Activated CD8-positive, alpha-beta memory T cell treated with anti-CD3 and anti-CD28 coated beads, Interleukin-2, amount 50 U/mL, for 24 hours (primary cell): Measurements from ENCODE around the gene ALKBH6.
"Not testable (repeated sequence)": the region's sequence is repeated elsewhere in the genome, so short reads cannot be mapped to it uniquely, and the experiment has no call there.

Source experiments
- DNase-seq: peaks from one replicate; pipeline ENCODE4 v3.0.0-alpha.2; 2020; ENCODE audit errors: extremely low read depth

Gene ALKBH6

DNA sequence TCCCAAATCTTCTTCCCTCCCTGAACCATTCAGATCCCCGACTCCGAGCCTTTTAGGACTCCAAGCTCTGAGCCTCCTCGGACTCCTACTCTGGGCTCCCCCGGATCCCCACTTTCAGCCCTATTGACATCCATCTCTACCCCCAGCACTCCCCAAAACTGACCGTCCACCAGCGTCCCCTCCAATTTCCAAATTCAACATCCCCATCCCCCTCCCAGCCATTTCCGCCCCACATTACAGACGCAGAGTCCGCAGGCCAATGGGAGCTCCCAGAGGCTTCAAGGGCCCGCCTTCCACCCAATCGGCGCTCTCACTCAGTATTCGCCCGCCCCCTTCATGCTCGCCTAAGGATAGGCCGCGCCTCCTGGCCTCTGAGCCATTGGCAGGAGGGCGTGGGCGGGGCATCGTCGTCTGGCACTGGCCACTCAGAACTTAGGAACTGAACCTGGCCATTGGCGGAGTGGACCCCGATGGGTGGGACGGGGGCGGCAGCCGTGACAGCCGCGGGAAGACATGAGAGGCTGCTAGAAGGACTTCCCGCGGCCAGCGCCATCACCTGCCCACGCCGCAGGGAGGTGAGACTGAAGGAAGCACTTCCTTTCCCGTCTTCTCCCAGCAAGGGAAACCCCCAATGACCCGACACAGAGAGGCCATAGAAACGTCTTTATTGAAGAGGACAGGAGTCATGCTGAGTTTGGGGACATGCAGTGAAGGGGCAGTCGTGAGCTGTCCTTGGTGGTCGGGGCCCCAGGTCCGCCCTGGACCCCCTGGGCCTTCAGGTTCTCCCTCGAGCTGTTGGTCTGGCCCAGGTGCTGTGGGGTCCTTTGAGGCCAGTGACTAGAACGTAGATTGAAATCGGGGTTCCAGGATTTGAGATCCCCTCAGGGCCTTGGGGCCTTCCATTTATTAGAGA is at the start of gene ALKBH6:
Gene ALKBH6, minus strand, starts transcription at position 202 of the 913 bp plus-strand sequence. CDS start 816 bp downstream, outside the sequence.
- peak; percentile 99 for DNase-seq

- DNase-seq: no peak
These were observed 47.4 kb upstream of the ALKBH6 start for GRCh38 chr19:36061367-36061766.

DNA sequence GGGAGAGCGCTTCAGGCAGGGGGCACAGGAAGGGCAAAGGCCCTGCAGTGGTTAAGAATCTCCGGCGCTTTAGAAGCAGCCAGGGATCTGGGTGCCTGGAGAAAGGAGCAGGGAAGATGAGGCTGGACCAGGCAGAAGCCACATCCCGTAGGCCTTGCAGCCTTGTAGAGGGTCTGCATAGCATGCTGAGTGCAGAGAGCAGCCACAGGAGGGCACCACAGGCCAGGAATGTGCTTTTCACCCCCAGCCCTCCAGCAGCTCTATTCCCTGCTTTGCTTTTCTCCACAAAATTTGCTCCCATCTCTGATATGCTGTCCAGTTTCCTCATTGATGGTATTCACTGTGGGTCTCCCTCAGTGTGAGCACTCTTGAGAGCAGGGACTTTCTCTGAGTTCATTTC is 46.4 kb upstream of the ALKBH6 start:
- no peak for DNase-seq

DNA sequence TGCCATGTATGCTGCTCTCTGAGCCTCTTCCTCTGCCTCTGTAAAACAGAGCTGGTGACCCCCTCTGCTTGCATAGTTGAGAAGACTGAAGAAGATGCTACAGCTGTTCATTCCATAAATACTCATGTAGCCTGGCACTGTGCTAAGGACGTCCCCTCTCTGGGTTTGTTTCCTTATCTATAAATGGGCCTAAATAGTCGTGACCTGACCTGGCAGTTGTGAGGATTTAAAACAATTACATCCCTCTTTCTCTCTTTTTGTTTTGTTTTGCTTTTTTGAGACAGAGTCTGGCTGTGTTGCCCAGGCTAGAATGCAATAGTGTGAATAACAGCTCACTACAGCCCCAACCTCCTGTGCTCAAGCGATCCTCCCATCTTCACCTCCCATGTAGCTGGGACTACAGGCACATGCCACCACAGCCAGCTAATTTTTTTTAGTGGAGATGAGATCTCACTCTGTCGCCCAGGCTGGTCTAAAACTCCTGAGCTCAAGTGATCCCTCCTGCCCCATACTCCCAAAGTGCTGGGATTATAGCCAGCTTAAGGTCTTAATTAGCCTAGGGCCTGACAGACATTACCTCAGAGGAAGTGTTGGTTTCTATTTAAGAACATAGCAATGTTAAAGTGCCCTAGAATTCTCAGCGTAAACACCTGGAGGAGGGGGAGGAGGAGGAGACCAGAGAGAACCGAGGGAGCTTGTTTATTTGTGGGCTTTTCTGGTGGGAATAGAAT is 45.3 kb upstream of the ALKBH6 start:
- DNase-seq: no peak

DNA sequence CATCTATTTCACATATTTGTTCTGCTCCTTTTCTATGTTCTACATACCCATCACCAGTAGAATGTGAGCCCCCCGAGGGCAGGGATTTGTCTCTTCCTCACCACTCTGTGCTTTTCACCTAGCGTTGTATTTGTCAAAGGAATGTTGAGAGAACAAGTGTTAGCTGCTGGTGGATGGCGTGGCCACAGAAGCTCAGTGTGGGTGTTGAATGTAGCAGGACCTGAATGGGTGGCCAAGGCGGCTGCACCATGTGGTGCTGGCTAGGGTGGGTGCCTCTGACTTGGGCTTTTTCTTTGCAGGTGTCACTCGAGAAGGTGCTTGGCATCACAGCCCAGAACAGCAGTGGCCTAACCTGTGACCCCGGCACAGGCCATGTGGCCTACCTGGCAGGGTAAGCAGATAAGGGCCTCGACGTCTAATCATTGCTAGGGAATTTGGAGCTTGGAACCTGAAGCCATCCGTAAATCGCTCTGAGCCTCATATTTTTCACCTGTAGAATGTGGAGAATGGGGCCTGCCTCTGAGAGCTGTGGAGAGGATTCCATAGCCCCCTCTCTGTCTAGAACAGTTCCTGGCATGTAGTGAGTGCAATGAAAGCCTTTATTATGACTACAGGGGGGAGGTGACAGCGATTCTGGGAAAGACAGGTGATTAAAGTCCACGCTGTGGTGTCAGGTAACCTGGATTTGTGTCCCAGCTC is 44.6 kb upstream of the ALKBH6 start:
- no peak for DNase-seq

DNA sequence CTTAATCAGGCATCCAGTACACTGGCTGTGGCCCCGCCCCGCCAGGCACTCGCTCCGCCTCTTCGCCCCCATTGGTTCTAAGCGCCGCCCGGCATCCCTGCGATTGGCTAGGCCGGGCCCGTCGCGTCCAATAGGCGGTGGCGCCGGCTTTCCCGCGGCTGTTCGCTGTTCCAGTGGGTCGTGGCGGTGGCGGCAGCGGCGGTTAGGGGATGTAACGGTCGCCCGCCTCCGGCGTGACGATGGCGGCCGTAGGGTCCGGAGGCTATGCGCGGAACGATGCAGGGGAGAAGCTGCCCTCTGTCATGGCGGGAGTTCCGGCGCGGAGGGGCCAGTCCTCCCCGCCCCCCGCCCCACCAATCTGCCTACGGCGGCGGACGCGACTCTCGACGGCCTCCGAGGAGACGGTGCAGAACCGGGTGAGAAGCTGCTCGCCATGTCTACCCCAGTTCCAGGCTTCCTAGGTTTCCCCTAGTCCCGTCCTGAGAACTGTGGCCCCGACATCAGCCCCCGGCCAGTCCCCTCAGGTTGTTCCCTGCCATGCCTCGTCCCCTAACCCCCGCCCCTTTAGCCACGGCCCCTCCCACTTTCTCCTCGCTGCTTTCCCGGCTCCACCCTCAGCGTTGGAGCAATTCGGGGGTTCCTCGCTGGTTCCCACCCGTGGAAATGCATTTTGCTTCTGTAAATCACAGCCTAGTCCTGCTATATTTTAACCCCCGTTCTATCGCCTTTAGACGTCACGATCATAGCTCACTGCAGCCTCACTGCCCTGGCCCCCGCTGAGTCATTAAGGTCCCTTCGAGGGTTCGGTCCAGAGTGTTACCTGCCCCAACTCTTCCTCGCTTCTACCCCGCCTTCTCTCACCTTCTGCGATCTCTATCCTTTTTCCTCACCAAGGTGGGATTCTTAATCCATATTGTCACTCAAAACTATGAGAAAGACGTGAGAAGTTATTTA is 41.0 kb upstream of the ALKBH6 start, which contains the start of gene WDR62:
Gene WDR62, plus strand, starts transcription at position 165 of the 954 bp plus-strand sequence. Its CDS starts 75 bp downstream, at position 240.
- peak; percentile 85 for DNase-seq

GRCh38 chr19:36054119-36054732 is 40.2 kb upstream of the ALKBH6 start, which contains the start of gene THAP8:
THAP8 (minus strand) TSS chr19:36054285; CDS start chr19:36054217, 68 bp downstream.
- peak; percentile 100 for DNase-seq

DNA sequence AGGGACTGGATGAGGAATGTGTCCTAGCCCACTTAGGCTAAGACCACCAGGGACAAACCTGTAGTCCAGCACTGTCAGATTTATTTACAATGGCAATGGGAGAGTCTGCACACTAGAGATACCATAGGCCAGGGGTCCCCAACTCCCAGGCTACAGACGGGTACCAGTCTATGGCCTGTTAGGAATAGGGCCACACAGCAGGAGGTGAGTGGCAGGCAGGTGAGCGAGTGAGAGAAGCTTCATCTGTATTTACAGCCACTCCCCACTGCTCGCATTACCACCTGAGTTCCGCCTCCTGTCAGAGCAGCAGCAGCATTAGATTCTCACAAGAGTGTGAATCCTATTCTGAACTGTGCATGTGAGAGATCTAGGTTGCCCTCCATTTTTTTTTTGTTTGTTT is 37.6 kb upstream of the ALKBH6 start:
- no peak for DNase-seq

DNA sequence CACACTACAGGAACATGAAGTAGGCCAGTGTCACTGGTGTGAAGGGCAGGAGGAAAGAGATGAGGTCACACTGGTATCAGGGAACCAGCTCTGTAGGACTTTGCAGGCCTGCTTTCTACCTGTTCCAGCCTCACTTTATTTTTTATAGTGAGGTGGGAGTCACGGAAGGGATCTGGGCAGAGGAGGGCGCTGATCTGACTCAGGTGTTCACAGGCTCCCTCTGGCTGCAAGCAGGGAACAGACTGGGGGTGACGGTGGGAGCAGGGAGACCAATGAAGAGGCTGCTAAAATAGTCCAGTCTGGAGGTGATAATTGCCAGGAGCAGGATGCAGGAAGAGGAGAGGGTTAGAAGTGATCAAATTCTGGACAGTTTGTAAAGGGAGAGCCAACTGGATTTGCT is 37.2 kb upstream of the ALKBH6 start:
- DNase-seq: no peak

DNA sequence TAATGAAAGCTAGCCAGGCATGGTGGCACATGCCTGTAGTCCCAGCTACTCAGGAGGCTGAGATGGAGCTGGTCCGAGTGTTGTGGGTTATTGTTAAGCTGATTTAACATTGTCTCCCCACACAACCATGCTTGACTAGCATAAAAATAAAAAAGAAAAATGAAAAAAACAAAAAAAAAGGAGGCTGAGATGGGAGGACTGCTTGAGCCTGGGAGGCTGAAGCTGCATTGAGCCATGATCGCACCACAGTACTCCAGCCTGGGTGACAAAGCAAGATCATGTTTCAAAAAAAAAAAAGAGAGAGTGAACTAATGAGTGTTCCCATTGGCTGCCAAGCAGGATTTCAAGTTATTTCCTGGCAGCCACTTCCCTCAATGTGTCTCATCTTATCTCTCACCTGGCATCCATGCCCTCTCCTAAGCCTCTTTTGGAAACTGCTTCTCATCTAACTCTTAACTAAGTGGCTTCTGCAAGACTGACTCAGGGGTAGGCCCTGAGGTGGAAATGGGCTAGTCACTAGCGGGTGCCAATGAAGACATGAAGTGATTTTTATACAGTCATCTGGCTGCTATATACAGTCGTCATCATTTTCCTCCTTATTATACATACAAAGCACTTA is 35.2 kb upstream of the ALKBH6 start:
- no peak for DNase-seq

- DNase-seq: no peak
These were observed 33.8 kb upstream of the ALKBH6 start for GRCh38 chr19:36047835-36048234.

DNA sequence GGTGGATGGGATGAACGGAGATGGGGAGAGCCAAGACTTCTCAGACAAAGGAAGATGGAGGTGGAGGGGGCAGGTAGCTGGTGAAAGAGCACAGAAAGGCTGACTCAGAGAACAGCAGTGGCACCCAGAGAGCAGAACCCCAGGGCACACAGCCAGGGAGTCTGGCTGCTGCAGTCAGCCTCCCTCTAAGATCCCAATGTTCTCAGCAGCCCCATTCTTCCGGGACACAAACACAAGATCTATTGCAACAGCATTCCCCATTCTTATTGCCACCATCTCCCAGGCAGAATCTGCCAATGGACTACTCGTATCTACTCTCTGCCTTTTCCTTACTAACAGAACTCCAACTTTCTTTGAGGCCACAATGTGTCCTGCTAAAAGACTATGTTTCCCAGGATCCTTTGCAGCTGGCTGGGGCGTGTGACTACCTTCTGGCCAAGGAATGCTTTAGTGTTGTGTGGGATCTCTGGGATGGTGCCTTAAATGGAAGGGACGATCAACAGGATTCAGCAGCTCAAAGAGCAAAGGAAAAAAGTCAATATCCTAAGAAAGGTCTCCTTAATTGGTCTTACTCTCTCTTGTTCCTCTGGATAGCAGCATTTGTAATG is 32.5 kb upstream of the ALKBH6 start:
- no peak for DNase-seq

DNA sequence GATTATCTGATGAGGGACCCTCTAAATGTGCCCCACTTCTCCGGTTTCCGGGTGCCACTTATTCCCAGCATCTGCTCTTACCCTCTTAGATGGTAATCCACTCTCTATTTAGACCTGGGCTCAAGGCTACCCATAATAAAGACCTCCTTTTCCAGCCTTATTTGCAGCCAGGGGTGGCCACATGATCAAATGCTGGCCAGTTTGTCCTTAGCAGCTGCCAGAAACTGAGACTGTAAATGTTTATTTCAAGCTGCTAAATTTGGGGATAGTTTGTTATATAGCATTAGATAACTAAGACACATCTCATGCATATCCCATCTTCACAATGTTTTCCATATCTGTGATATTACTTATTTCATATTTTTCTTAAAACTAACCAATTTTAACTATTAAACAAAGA is 29.9 kb upstream of the ALKBH6 start:
- no peak for DNase-seq

DNA sequence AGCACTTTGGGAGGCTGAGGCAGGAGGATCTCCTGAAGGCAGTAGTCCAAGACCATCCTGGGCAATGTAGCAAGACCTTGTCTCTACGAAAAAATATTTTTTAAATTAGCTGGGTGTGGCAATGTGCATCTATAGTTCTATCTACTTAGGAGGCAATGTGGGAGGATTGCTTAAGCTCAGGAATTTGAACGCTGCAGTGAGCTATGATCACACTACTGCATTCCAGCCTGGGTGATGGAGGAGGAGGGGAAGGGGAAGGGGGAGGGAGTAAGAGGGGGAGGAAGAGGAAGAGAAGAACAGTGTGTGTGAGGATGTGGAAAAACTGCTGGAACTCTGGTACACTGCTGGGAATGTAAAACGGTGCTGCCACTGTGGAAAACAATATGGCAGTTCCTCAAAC is 27.8 kb upstream of the ALKBH6 start:
- no peak for DNase-seq

GRCh38 chr19:36041092-36041491 is 27.1 kb upstream of the ALKBH6 start:
- DNase-seq: not testable (repeated sequence)

- no peak for DNase-seq
These were observed 26.5 kb upstream of the ALKBH6 start for GRCh38 chr19:36040495-36040894.

- no peak for DNase-seq
These were observed 18.5 kb upstream of the ALKBH6 start, which contains the start of gene CLIP3 for GRCh38 chr19:36032251-36033104. CLIP3 (minus strand) TSS chr19:36032873; CDS start chr19:36032357, 516 bp downstream.

- no peak for DNase-seq
These were observed 17.3 kb upstream of the ALKBH6 start for GRCh38 chr19:36031308-36031707.
